DOHH2 (cell line): ENCODE measurements around the gene RNU6-1.

ENCODE experiments used
- CTCF ChIP-seq: fragments of 200-600 bp; sonication (generic); IDR thresholded peaks from one replicate; pipeline ENCODE4 v1.5.1; 2014; ENCODE audit warnings: antibody characterized with exemption, mild to moderate bottlenecking, low read depth, low read length; ENCODE audit not compliant: poor library complexity, severe bottlenecking
- EZH2phosphoT487 ChIP-seq: fragments of 200-600 bp; sonication (generic); IDR thresholded peaks from 2 replicates; pipeline ENCODE4 v1.6.1; 2017; ENCODE audit warnings: borderline replicate concordance, mild to moderate bottlenecking, antibody characterized with exemption, low read length, moderate library complexity, mixed read lengths

DNA sequence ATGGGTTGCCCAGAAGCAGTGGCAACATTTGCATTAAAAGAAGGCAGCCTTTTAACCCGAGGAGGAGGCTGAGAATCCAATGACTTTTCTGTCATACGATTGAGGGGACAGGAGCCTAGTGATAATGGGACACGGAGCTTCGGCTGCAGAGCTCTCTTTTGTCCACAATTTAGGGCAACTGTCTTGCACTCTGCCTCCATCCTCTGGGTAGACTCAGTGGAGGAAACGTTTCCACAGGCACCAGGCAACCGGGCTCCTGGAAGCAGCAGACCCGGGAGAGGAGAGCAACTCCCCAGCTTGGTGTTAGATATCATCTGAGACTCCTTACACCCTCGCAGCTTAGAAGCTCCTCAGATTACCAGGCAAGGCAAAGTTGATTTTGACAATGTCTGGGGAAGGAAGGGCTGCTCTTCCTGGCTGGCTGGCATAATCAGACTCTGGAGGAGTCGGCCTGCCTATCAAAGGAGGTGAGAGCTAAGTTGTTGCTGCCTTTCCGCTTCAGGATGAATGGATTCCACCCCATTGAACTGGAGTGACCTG lies 43.5 kb upstream of the RNU6-1 start:
- TF ChIP-seq CTCF (no peak), EZH2phosphoT487 (no peak)
